Activated CD4-positive, alpha-beta memory T cell treated with anti-CD3 and anti-CD28 coated beads for 36 hours (primary cell): Measurements from ENCODE around the gene TSPAN16. TPM values are rescaled to one million over a fixed set of nuclear protein-coding genes. Genes with fewer than 3 reads are reported as not detected.
"Not testable (repeated sequence)": the region's sequence is repeated elsewhere in the genome, so short reads cannot be mapped to it uniquely, and the experiment has no call there.

Experiments
- CTCF ChIA-PET: fragments of 350-600 bp; sonication (Branson Sonifier 250); formaldehyde crosslinking; loops from one replicate; lab custom pipeline; 2021; ENCODE audit warnings: antibody characterized with exemption, inconsistent platforms; lab: Charles Lee
- POLR2A ChIA-PET: fragments of 350-600 bp; sonication (Branson Sonifier 250); formaldehyde crosslinking; loops from one replicate; lab custom pipeline; 2021; ENCODE audit warnings: antibody characterized with exemption; lab: Charles Lee
- DNase-seq: peaks from one replicate; pipeline ENCODE4 v3.0.0-alpha.2; 2020
- H3K27ac Mint-ChIP-seq: one replicate; pipeline ENCODE4 v1.8.0; 2021; ENCODE audit warnings: mixed read lengths
- H3K27me3 Mint-ChIP-seq: one replicate; pipeline ENCODE4 v1.8.0; 2021; ENCODE audit warnings: mixed read lengths
- H3K36me3 Mint-ChIP-seq: one replicate; pipeline ENCODE4 v1.8.0; 2021; ENCODE audit warnings: mixed read lengths
- H3K4me1 Mint-ChIP-seq: one replicate; pipeline ENCODE4 v1.8.0; 2021; ENCODE audit warnings: low read depth, mixed read lengths
- H3K4me3 Mint-ChIP-seq: one replicate; pipeline ENCODE4 v1.8.0; 2021; ENCODE audit warnings: mild to moderate bottlenecking, mixed read lengths
- H3K9me3 Mint-ChIP-seq: one replicate; pipeline ENCODE4 v1.8.0; 2021; ENCODE audit warnings: mixed read lengths
- intact Hi-C: fragments of 100-400 bp; cut with micrococcal nuclease; formaldehyde crosslinking; loops from one replicate; pipeline ENCODE4 v1.15.1; 2023
- total RNA-seq, 2 experiments: library from RNA; stranded (reverse); gene quantifications; one replicate each; pipeline ENCODE4 v1.2.3, GENCODE V29; 2021

The TSPAN16 gene
- total RNA-seq, 2 experiments from 2014 or later = not detected

DNA sequence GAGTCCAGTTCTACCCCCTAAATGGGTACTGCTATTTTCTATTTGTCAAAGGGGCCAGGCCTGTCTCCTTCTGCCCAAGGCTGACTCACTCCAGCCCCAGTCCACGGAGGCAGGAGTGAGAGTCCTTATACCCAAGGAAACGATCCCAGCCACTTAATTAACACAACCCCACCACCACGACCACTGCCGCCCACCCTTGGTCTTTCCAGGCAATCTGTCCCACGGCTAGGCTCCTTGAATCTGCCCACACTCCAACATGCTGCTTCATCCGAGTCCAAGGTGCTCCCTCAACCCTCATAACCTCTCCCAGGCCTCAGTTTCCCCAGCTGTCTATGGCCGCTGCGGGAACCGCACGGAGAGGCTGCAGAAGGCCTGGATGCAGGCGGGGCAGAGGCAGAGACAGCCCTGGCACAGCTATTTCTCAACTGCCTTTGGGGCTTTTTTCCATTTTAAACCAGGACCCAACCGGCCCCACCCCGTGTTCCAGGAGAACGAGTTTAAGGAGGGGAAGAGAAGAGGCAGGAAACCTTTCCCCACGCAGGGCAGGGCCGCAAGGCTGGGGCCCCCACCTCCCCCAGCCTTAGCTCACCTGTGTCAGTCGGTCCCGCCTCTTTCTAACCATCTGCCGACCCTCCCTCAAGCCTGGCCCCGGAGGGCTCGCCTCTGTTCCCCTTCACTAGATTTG, 42.8 kb downstream of the TSPAN16 start:
- DNase-seq = no peak
- peaks cover 21% of the 10 kb centered on the region for H3K36me3 Mint-ChIP-seq
- H3K27me3 Mint-ChIP-seq = no peaks in the 10 kb centered on the region
- H3K4me3 Mint-ChIP-seq = peak overlapping the region; percentile 81
- H3K27ac Mint-ChIP-seq = no peak overlapping the region
- peaks cover 3% of the 10 kb centered on the region for H3K9me3 Mint-ChIP-seq
- ChIA-PET CTCF (interaction anchor here (1.0 to 1.8 kb wide), 2 partner anchors 45 kb away, joined by 3 to 5 read pairs; no protein-coding TSS in a partner anchor), POLR2A (interaction anchor here (1.0 to 2.0 kb wide), 2 partner anchors 36 to 42 kb away, joined by 3 to 8 read pairs; partner anchors contain the start of gene SWSAP1)
- H3K4me1 Mint-ChIP-seq = peaks cover 20% of the 10 kb centered on the region
- intact Hi-C loops = no loop called here

DNA sequence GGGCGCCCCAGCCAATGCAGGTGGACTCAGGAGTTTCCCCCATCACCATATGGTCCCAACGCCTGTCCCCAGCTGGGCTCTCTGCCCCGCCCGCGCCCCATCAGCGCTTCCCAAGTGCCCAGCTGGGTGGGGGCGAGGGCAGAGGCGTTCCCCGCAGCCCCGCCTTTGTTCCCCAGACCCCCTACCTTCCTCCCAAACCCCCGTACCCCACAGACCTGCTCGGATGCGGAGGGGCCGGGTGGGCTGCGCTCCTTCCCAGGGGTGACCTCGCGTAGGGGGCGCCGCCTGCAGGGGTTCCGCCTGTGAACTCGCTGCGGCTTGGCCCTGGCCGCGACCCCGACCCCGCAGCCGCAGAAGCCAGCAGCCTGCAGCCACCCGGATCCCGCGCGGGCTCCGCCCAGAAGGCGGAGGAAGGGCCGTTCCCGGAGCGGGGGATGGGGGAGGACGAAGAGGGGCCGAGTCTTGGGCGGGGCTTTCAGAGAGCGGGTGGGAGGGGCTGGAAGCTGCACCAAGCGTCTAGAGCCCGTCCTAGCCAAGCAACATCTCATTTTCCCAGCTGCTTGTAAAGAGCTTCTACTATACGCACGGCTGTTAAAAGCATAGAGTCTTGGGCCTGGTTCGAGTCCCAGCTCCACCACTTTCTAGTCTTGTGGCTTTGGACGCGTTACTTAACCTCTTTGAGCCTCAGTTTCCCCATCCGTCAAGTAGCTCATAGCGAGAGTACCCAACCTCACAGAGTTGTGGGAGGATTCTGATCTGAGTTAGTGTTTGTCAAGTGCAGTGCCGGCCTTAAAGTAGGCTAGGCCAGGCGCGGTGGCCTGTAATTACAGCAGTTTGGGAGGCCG, 43.5 kb downstream of the TSPAN16 start, which contains the start of gene RAB3D:
Gene RAB3D (minus strand): TSS at position 404 of the 845 bp plus-strand sequence. CDS start 2,258 bp downstream, outside the sequence.
- POLR2A ChIA-PET = interaction anchor here (0.6 to 2.0 kb wide), 3 partner anchors 35 to 42 kb away, joined by 3 to 8 read pairs (median 4); partner anchors contain the start of gene SWSAP1
- H3K27ac Mint-ChIP-seq = no peak within 1 kb of the TSS
- H3K36me3 Mint-ChIP-seq = peaks cover 17% of the 10 kb centered on the region
- peak; percentile 93 for DNase-seq
- H3K9me3 Mint-ChIP-seq = peaks cover 3% of the 10 kb centered on the region
- H3K4me3 Mint-ChIP-seq = peak within 1 kb of the TSS; percentile 81
- H3K27me3 Mint-ChIP-seq = no peaks in the 10 kb centered on the region
- H3K4me1 Mint-ChIP-seq = peaks cover 23% of the 10 kb centered on the region
- intact Hi-C loops = no loop called here
- CTCF ChIA-PET = interaction anchor here (0.6 to 1.8 kb wide), 3 partner anchors 42 to 46 kb away, joined by 3 to 5 read pairs (median 3); no protein-coding TSS in a partner anchor

GRCh38 chr19:11340099-11340467, 44.1 kb downstream of the TSPAN16 start:
- Mint-ChIP-seq H3K4me3 (peak overlapping the region; percentile 81), H3K36me3 (peaks cover 16% of the 10 kb centered on the region), H3K4me1 (peaks cover 25% of the 10 kb centered on the region)
- ChIA-PET CTCF (interaction anchor here (1.8 kb wide), 1 partner anchor 43 kb away, joined by 5 read pairs; no protein-coding TSS in a partner anchor), POLR2A (interaction anchor here (0.6 to 2.0 kb wide), 2 partner anchors 35 to 43 kb away, joined by 4 to 8 read pairs; partner anchors contain the start of gene SWSAP1)
- H3K27ac Mint-ChIP-seq, DNase-seq, H3K9me3 Mint-ChIP-seq, intact Hi-C loops, H3K27me3 Mint-ChIP-seq: not testable (repeated sequence)

DNA sequence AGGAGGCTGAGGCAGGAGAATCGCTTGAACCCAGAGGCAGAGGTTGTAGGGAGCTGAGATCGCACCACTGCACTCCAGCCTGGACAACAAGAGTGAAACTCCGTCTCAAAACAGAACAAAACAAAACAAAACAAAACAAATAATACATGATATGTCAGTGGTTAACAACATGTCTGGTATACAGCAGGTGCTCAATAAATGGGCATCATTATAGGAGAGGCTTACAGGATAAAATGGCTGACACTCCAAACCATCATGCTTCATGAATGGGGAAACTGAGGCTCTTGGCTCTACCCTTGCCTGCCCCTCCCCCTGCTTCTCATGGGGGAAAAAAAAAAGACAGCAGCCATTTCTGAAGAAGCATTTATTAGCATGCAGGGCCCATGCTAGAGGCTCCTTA, 46.5 kb downstream of the TSPAN16 start:
- no peaks in the 10 kb centered on the region for H3K9me3 Mint-ChIP-seq
- no peak overlapping the region for H3K4me3 Mint-ChIP-seq
- ChIA-PET CTCF (no interaction called here), POLR2A (no interaction called here)
- DNase-seq = no peak
- H3K27me3 Mint-ChIP-seq = no peaks in the 10 kb centered on the region
- no peak overlapping the region for H3K27ac Mint-ChIP-seq
- intact Hi-C loops = no loop called here
- peaks cover 2% of the 10 kb centered on the region for H3K36me3 Mint-ChIP-seq
- peaks cover 38% of the 10 kb centered on the region for H3K4me1 Mint-ChIP-seq

- H3K4me1 Mint-ChIP-seq = peaks cover 25% of the 10 kb centered on the region
- ChIA-PET POLR2A (interaction anchor here (0.7 to 1.9 kb wide), 3 partner anchors 30 to 253 kb away, joined by 3 to 10 read pairs (median 6); partner anchors contain the start of gene SWSAP1), CTCF (interaction anchor here (1.0 to 2.4 kb wide), 4 partner anchors 30 to 102 kb away, joined by 3 to 15 read pairs (median 5); partner anchors contain the start of gene SWSAP1)
- peaks cover 14% of the 10 kb centered on the region for H3K9me3 Mint-ChIP-seq
- peaks cover 10% of the 10 kb centered on the region for H3K36me3 Mint-ChIP-seq
- peak overlapping the region; percentile 80 for H3K4me3 Mint-ChIP-seq
- no peaks in the 10 kb centered on the region for H3K27me3 Mint-ChIP-seq
- intact Hi-C loops = no loop called here
- peak overlapping the region; percentile 85 for H3K27ac Mint-ChIP-seq
- DNase-seq = no peak
Observed at GRCh38 chr19:11345122-11345803, 49.3 kb downstream of the TSPAN16 start.

GRCh38 chr19:11346104-11346940, 50.4 kb downstream of the TSPAN16 start, which contains the start of the genes CCDC159 and TMEM205:
CCDC159 (plus strand) TSS chr19:11346519; CDS start chr19:11346607, 88 bp downstream.
TMEM205 (minus strand) TSS chr19:11346268; CDS start chr19:11345619, 649 bp downstream.
- ChIA-PET CTCF (interaction anchor here (0.9 to 2.4 kb wide), 7 partner anchors 22 to 136 kb away, joined by 3 to 15 read pairs (median 7); partner anchors contain the start of gene SWSAP1), POLR2A (interaction anchor here (0.5 to 1.9 kb wide), 6 partner anchors 22 to 257 kb away, joined by 3 to 10 read pairs (median 3); partner anchors contain the start of genes LDLR and SWSAP1)
- H3K4me1 Mint-ChIP-seq = peaks cover 25% of the 10 kb centered on the region
- H3K9me3 Mint-ChIP-seq = peaks cover 14% of the 10 kb centered on the region
- no peaks in the 10 kb centered on the region for H3K27me3 Mint-ChIP-seq
- DNase-seq = peak; percentile 100
- H3K4me3 Mint-ChIP-seq = peak within 1 kb of the TSS; percentile 80
- intact Hi-C loops = loop anchor here (1.0 kb wide), 2 partner anchors 9 to 28 kb away; partner anchors contain the start of genes PLPPR2 and SWSAP1
- peaks cover 10% of the 10 kb centered on the region for H3K36me3 Mint-ChIP-seq
- H3K27ac Mint-ChIP-seq = peak within 1 kb of the TSS; percentile 85

DNA sequence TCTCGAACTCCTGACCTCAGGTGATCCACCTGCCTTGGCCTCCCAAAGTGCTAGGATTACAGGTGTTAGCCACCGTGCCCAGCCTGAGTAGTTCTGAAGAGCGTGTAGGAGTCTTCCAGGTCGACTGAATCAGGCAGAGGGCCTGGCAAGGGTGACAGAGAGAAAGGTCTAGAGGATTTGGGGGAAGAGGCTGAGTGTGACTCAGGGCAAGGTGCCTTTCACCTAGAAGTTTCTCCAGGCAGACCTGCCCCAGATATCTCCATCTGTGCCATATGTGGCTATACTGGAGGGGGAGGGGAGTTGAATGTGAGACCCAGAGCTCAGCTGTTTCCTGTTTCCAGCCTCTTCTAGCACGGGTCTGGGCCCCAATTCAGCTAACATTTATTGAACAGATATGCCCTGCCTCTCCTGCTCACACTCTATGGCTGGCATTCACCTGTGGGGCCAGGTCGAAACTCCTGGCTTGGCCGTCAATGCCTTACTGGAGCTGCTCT, 51.6 kb downstream of the TSPAN16 start:
- no peaks in the 10 kb centered on the region for H3K27me3 Mint-ChIP-seq
- H3K4me1 Mint-ChIP-seq = peaks cover 25% of the 10 kb centered on the region
- H3K4me3 Mint-ChIP-seq = peak overlapping the region; percentile 80
- POLR2A ChIA-PET = no interaction called here
- peaks cover 8% of the 10 kb centered on the region for H3K36me3 Mint-ChIP-seq
- no peak for DNase-seq
- no peak overlapping the region for H3K27ac Mint-ChIP-seq
- CTCF ChIA-PET = interaction anchor here (1.3 to 2.4 kb wide), 3 partner anchors 27 to 135 kb away, joined by 7 to 10 read pairs (median 7); partner anchors contain the start of gene SWSAP1
- H3K9me3 Mint-ChIP-seq = peaks cover 14% of the 10 kb centered on the region
- intact Hi-C loops = no loop called here

- DNase-seq = no peak
- no peak overlapping the region for H3K27ac Mint-ChIP-seq
- H3K4me1 Mint-ChIP-seq = peaks cover 25% of the 10 kb centered on the region
- CTCF ChIA-PET = no interaction called here
- POLR2A ChIA-PET = interaction anchor here (1.0 kb wide), 1 partner anchor 32 kb away, joined by 4 read pairs; no protein-coding TSS in a partner anchor
- H3K27me3 Mint-ChIP-seq = no peaks in the 10 kb centered on the region
- peaks cover 8% of the 10 kb centered on the region for H3K36me3 Mint-ChIP-seq
- peaks cover 14% of the 10 kb centered on the region for H3K9me3 Mint-ChIP-seq
- no peak overlapping the region for H3K4me3 Mint-ChIP-seq
- intact Hi-C loops = no loop called here
Observed at GRCh38 chr19:11349171-11349570, 53.2 kb downstream of the TSPAN16 start.

GRCh38 chr19:11354102-11354501, 58.1 kb downstream of the TSPAN16 start:
- POLR2A ChIA-PET, H3K9me3 Mint-ChIP-seq, H3K27ac Mint-ChIP-seq, intact Hi-C loops, H3K4me3 Mint-ChIP-seq, CTCF ChIA-PET, DNase-seq, H3K36me3 Mint-ChIP-seq, H3K27me3 Mint-ChIP-seq: not testable (repeated sequence)
- peaks cover 12% of the 10 kb centered on the region for H3K4me1 Mint-ChIP-seq
